WTC11 (cell line): ENCODE data around the gene KPNA3. TPM values are rescaled to one million over a fixed set of nuclear protein-coding genes. Genes with fewer than 3 reads are reported as not detected.
A peak's percentile ranks its signal among the peaks of the same experiment; 100 is the strongest.

Experiments
- ATAC-seq: fragments of 200-7000 bp; cut with Tn5 transposase; 2 replicates; pipeline ENCODE4 v1.10.0; 2021; ENCODE audit warnings: mild to moderate bottlenecking, moderate library complexity
- CTCF ChIA-PET: fragments of 300-600 bp; sonication (Branson Sonifier 250); formaldehyde crosslinking; loops from one replicate; lab custom pipeline; 2021; ENCODE audit warnings: antibody characterized with exemption; lab: Charles Lee
- POLR2A ChIA-PET: fragments of 350-600 bp; sonication (Branson Sonifier 250); formaldehyde crosslinking; loops from one replicate; lab custom pipeline; 2021; ENCODE audit warnings: antibody characterized with exemption; lab: Charles Lee
- DNase-seq: peaks from one replicate; pipeline ENCODE4 v3.0.0; 2021; ENCODE audit warnings: low spot score
- H3K27ac Mint-ChIP-seq: 2 replicates; pipeline ENCODE4 v1.8.0; 2021; ENCODE audit warnings: mixed read lengths
- H3K27me3 Mint-ChIP-seq: 2 replicates; pipeline ENCODE4 v1.8.0; 2021; ENCODE audit warnings: low read depth, mild to moderate bottlenecking, moderate library complexity, mixed read lengths
- H3K36me3 Mint-ChIP-seq: 2 replicates; pipeline ENCODE4 v1.8.0; 2021; ENCODE audit warnings: mixed read lengths
- H3K4me1 Mint-ChIP-seq: 2 replicates; pipeline ENCODE4 v1.8.0; 2022; ENCODE audit warnings: mixed read lengths
- H3K4me3 Mint-ChIP-seq: 2 replicates; pipeline ENCODE4 v1.8.0; 2021; ENCODE audit warnings: mild to moderate bottlenecking, moderate library complexity, mixed read lengths
- H3K9me3 Mint-ChIP-seq: 2 replicates; pipeline ENCODE4 v1.8.0; 2021; ENCODE audit warnings: mixed read lengths
- AFF4 ChIP-seq: sonication (generic); formaldehyde crosslinking; IDR thresholded peaks from 2 replicates; pipeline ENCODE4 v1.8.1; 2023; ENCODE audit warnings: mild to moderate bottlenecking, missing genetic modification reagents, borderline replicate concordance
- ARID4B ChIP-seq: sonication (generic); formaldehyde crosslinking; IDR thresholded peaks from 2 replicates; pipeline ENCODE4 v1.8.0; 2023; ENCODE audit warnings: missing genetic modification reagents, mild to moderate bottlenecking, borderline replicate concordance
- CDX4 ChIP-seq: fragments of 250-450 bp; sonication (Bioruptor Pico); IDR thresholded peaks from 2 replicates; pipeline ENCODE4 v1.9.0; 2021; ENCODE audit warnings: moderate library complexity, mild to moderate bottlenecking, inconsistent platforms, borderline replicate concordance
- CTCF ChIP-seq: fragments of 200-600 bp; IDR thresholded peaks from 2 replicates; pipeline ENCODE4 v1.8.0; 2022; ENCODE audit warnings: antibody characterized with exemption
- E2F4 ChIP-seq: sonication (generic); formaldehyde crosslinking; IDR thresholded peaks from 2 replicates; pipeline ENCODE4 v1.8.1; 2022; ENCODE audit warnings: low read depth, mild to moderate bottlenecking, moderate library complexity, missing genetic modification reagents, borderline replicate concordance
- GRHL2 ChIP-seq: fragments of 250-450 bp; sonication (Bioruptor Pico); IDR thresholded peaks from 2 replicates; pipeline ENCODE4 v1.8.0; 2022; ENCODE audit warnings: mild to moderate bottlenecking, moderate library complexity; ENCODE audit not compliant: insufficient replicate concordance, severe bottlenecking
- JAZF1 ChIP-seq: fragments of 250-450 bp; sonication (Bioruptor Pico); IDR thresholded peaks from 2 replicates; pipeline ENCODE4 v1.9.0; 2021; ENCODE audit warnings: moderate library complexity, mild to moderate bottlenecking, inconsistent platforms
- MAX ChIP-seq: sonication (generic); formaldehyde crosslinking; IDR thresholded peaks from 2 replicates; pipeline ENCODE4 v1.8.0; 2022; ENCODE audit warnings: mild to moderate bottlenecking, missing genetic modification reagents
- NFE2L1 ChIP-seq: sonication (generic); formaldehyde crosslinking; IDR thresholded peaks from 2 replicates; pipeline ENCODE4 v1.8.1; 2023; ENCODE audit warnings: missing genetic modification reagents
- PREB ChIP-seq: sonication (generic); formaldehyde crosslinking; IDR thresholded peaks from 2 replicates; pipeline ENCODE4 v1.8.1; 2022; ENCODE audit warnings: mild to moderate bottlenecking, missing genetic modification reagents, moderate library complexity, borderline replicate concordance
- TP53 ChIP-seq: sonication (generic); formaldehyde crosslinking; IDR thresholded peaks from 2 replicates; pipeline ENCODE4 v1.8.1; 2023; ENCODE audit warnings: mild to moderate bottlenecking, missing genetic modification reagents
- ZNF416 ChIP-seq: fragments of 250-450 bp; sonication (Bioruptor Pico); IDR thresholded peaks from 2 replicates; pipeline ENCODE4 v1.9.0; 2021; ENCODE audit warnings: mild to moderate bottlenecking, inconsistent platforms
- ZNF425 ChIP-seq: fragments of 250-450 bp; sonication (Bioruptor Pico); conservative IDR thresholded peaks from 2 replicates; pipeline ENCODE4 v1.9.0; 2021; ENCODE audit warnings: mild to moderate bottlenecking
- ZNF532 ChIP-seq: fragments of 250-450 bp; sonication (Bioruptor Pico); IDR thresholded peaks from 2 replicates; pipeline ENCODE4 v1.9.0; 2021; ENCODE audit warnings: mild to moderate bottlenecking, borderline replicate concordance
- ZNF671 ChIP-seq: fragments of 250-450 bp; sonication (Bioruptor Pico); IDR thresholded peaks from 2 replicates; pipeline ENCODE4 v1.8.0; 2021; ENCODE audit warnings: mild to moderate bottlenecking
- total RNA-seq: library from RNA; stranded (reverse); gene quantifications from 3 replicates; pipeline ENCODE4 v1.2.3, GENCODE V29; 2021

Gene KPNA3
- total RNA-seq, 1 experiment from 2014 or later = 44.4 TPM

GRCh38 chr13:49786401-49787008, 6.0 kb downstream of the KPNA3 start:
- DNase-seq = no peak
- peak overlapping the region; percentile 0 for H3K27ac Mint-ChIP-seq
- H3K9me3 Mint-ChIP-seq = no peaks in the 10 kb centered on the region
- ATAC-seq = no peak
- POLR2A ChIA-PET = no interaction called here
- no peaks in the 10 kb centered on the region for H3K36me3 Mint-ChIP-seq
- H3K4me1 Mint-ChIP-seq = peaks cover 56% of the 10 kb centered on the region
- CTCF ChIA-PET = no interaction called here
- H3K27me3 Mint-ChIP-seq = no peaks in the 10 kb centered on the region
- no peak overlapping the region for H3K4me3 Mint-ChIP-seq
- no peak for TF ChIP-seq JAZF1 (CRISPR knock-in tag)
- no peak for TF ChIP-seq NFE2L1
- TF ChIP-seq E2F4 = no peak
- no peak for TF ChIP-seq ZNF532
- no peak for TF ChIP-seq CTCF
- no peak for TF ChIP-seq ZNF671 (CRISPR knock-in tag)
- TF ChIP-seq MAX (CRISPR knock-in tag) = no peak
- no peak for TF ChIP-seq GRHL2 (CRISPR knock-in tag)
- no peak for TF ChIP-seq ZNF416 (CRISPR knock-in tag)
- no peak for TF ChIP-seq ARID4B (CRISPR knock-in tag)
- TF ChIP-seq ZNF425 = no peak
- TF ChIP-seq AFF4 (CRISPR knock-in tag) = no peak
- TF ChIP-seq CDX4 (CRISPR knock-in tag) = no peak
- no peak for TF ChIP-seq PREB (CRISPR knock-in tag)
- TF ChIP-seq TP53 (CRISPR knock-in tag) = no peak
